K562 (cell line): ENCODE measurements around the gene GPR152. TPM values are rescaled to one million over a fixed set of nuclear protein-coding genes. Genes with fewer than 3 reads are reported as not detected.
A peak's percentile ranks its signal among the peaks of the same experiment; 100 is the strongest.

Experiments used
- CEBPZ ChIP-seq: fragments of 150-350 bp; IDR thresholded peaks from 2 replicates; pipeline ENCODE4 v1.6.1; 2014; ENCODE audit warnings: low read depth, mild to moderate bottlenecking, low read length, borderline replicate concordance
- DMBX1 ChIP-seq: fragments of 250-450 bp; sonication (Bioruptor Pico); IDR thresholded peaks from 2 replicates; pipeline ENCODE4 v1.8.0; 2022; ENCODE audit warnings: inconsistent platforms, mild to moderate bottlenecking, moderate library complexity, borderline replicate concordance
- RBM15 ChIP-seq: fragments of 200-400 bp; formaldehyde crosslinking; IDR thresholded peaks from 2 replicates; pipeline ENCODE4 v1.6.1; 2018; ENCODE audit warnings: mild to moderate bottlenecking, low read length, moderate library complexity; ENCODE audit not compliant: insufficient read depth
- ZBTB40 ChIP-seq, 2 experiments: fragments of 450-650 bp in 1 of 2; sonication (generic) in 1 of 2; formaldehyde crosslinking in 1 of 2; IDR thresholded peaks; 2 replicates each; pipeline versions ENCODE4 v1.7.1 to v1.9.0; 2016 to 2022; ENCODE audit warnings: inconsistent platforms in 1 of 2, mild to moderate bottlenecking in 1 of 2, missing genetic modification reagents in 1 of 2
- ZNF316 ChIP-seq: fragments of 450-650 bp; IDR thresholded peaks from 2 replicates; pipeline ENCODE4 v1.6.1; 2016
- polyA plus RNA-seq, 8 experiments: library from polyadenylated mRNA; depleted of rRNA in 4 of 8; stranded (reverse) in 5 of 8; unstranded in 3 of 8; fragments of >200 nt; fragmentation: Nextera tagmentation in 2 of 8; fragmentation: Illumina TruSeq in 1 of 8; extraction: Ambion mirVana in 2 of 8; extraction: Trizol in 1 of 8; gene quantifications; 2 replicates each; pipeline versions ENCODE4 v1.2.1 to v1.2.3, GENCODE V29; 2011 to 2014; ENCODE audit warnings: inconsistent platforms in 1 of 8, missing spikeins in 1 of 8
- total RNA-seq, 7 experiments: library from RNA; depleted of rRNA in 6 of 7; stranded (reverse); fragments of >200 nt in 6 of 7; fragmentation: Illumina TruSeq in 2 of 7; extraction: Trizol in 2 of 7; gene quantifications; 2 replicates each; pipeline versions ENCODE4 v1.2.1 to v1.2.3, GENCODE V29; 2011 to 2021; ENCODE audit warnings: low replicate concordance in 1 of 7

Gene GPR152
- total and polyA plus RNA-seq, 9 of the 15 experiments (the other 6 are each of a cell fraction or from before 2014, with no cell fraction given): not detected

- TF ChIP-seq ZBTB40 (IDR thresholded peaks at IDR 0.05): no peak
- TF ChIP-seq ZBTB40 (CRISPR knock-in tag; IDR thresholded peaks at IDR 0.05): no peak
- no peak for TF ChIP-seq ZNF316
- no peak for TF ChIP-seq RBM15
- TF ChIP-seq CEBPZ: no peak
- TF ChIP-seq DMBX1 (CRISPR knock-in tag): 0 out of 2 replicates have a peak, but pooled peaks have one; percentile 32
Measured at GRCh38 chr11:67401495-67402191, 50.9 kb downstream of the GPR152 start, which contains the start of gene PPP1CA (continued).
